GM13976 (cell line): ENCODE data around the gene NKD1.

Source experiments
- DNase-seq: peaks from one replicate; pipeline ENCODE4 v3.0.0; 2012; ENCODE audit warnings: low spot score
- in situ Hi-C: fragments of 300-500 bp; cut with MboI; formaldehyde crosslinking; loops from one replicate; pipeline ENCODE4 v1.12.0; 2022; ENCODE audit warnings: low sequenced_read_pairs, mixed read lengths, inconsistent platforms; ENCODE audit not compliant: unreplicated experiment
- TF ChIP-seq, protein P1 (sequence below): IDR thresholded peaks from 2 replicates; pipeline ENCODE4 v1.5.1; 2012; ENCODE audit warnings: borderline replicate concordance, mild to moderate bottlenecking; ENCODE audit not compliant: insufficient read depth; ENCODE audit errors: extremely low read depth, missing control alignments, control extremely low read depth

The NKD1 gene

DNA sequence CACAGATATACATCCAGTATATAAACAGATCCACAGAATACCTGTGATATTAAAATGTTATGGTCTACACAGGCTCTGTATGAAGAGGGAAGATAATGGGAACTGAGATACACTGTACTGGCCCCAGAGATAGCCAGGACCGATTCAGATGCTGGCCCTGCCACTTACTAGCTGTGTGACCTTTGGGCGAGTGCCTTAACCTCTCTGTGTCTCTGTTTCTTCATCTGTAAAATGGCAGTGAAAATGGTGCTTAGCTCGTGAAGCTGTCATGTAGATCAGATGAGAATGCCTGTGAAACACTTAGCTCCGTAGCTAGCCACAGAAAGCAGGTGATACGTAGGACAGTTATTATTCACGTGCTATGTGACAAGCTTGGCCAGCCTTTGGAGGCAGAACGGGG, 22.2 kb downstream of the NKD1 start:
- DNase-seq: no peak
- TF ChIP-seq, protein P1, sequence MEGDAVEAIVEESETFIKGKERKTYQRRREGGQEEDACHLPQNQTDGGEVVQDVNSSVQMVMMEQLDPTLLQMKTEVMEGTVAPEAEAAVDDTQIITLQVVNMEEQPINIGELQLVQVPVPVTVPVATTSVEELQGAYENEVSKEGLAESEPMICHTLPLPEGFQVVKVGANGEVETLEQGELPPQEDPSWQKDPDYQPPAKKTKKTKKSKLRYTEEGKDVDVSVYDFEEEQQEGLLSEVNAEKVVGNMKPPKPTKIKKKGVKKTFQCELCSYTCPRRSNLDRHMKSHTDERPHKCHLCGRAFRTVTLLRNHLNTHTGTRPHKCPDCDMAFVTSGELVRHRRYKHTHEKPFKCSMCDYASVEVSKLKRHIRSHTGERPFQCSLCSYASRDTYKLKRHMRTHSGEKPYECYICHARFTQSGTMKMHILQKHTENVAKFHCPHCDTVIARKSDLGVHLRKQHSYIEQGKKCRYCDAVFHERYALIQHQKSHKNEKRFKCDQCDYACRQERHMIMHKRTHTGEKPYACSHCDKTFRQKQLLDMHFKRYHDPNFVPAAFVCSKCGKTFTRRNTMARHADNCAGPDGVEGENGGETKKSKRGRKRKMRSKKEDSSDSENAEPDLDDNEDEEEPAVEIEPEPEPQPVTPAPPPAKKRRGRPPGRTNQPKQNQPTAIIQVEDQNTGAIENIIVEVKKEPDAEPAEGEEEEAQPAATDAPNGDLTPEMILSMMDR: no peak
- in situ Hi-C loops: no loop called here

DNA sequence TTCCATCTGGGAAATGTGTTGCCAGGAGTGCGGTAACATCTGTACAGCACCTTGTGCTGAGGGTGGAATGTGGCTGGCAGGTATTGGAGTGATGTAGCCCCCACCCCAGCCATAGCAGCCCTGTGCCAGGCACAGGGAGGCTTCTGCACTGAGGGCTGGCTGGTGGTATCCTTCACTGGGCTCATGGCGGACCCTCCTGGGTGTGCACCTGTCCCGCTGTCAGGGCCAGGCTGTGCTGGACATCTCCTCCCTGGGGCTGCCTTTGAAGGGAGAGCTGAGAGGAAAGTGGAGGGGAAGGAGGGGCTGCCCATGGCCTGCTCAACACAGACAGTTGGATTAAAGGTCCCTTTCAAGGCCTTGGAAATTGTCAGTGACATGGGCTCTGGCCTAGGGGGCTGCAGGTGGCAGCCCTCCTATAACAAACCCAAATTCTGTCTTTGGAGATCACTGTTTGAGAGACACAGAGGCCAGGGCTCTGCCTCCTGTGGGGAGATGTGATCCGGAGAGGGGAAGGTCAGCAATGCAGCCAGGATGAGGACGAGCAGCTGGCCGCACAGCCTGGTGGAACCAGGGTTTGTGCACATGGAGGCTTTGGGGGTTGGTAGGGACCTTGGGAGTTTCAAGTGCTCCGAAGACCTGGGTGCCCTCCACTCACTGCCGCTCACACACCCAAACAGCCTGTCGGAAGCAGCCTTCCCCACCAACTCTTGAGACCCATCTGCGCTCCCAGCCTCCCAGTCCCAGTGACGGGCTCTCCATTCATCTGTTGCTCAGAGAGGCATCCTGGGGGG, 22.8 kb downstream of the NKD1 start:
- in situ Hi-C loops: no loop called here
- TF ChIP-seq, protein P1: no peak
- no peak for DNase-seq

DNA sequence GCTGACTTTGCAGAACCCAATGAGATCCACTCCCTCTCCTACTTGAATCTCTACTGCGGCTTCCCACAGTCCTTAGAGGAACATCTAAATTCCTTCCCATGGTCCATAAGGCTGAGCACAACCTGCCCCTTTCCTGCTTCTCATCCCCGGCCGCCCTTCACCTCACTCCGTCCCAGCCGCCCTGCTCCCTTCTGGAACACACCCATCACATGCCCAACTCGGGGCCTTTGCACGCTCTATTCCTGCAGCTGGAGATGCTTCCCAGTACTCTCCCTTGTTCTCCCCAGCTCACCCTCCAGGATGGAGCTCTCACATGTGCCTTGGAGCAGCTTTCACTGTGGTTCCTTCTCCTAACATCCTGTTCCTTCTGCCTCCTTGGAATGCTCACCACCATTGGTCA, 23.6 kb downstream of the NKD1 start:
- in situ Hi-C loops: no loop called here
- TF ChIP-seq, protein P1: no peak
- no peak for DNase-seq

DNA sequence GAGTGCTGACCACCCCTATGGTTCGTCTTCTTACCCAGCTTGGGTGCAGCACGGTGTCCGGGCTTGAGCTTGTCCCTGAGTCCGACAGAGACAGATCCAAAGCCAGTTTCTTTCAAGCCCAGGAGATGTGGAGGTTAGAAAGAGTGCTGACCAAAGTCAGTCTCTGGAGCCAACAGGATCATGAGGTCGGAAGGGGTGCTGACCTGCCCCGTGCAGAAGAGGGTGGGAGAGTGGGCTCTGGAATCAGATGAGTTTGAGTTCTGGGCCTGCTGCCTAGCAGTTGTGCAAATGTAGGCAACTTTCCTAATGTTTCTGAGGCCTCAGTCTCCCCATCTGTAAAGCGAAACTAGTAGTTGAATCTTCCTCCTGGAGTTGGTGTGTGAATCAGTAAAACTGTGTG, 24.5 kb downstream of the NKD1 start:
- DNase-seq: no peak
- in situ Hi-C loops: no loop called here
- TF ChIP-seq, protein P1: no peak

DNA sequence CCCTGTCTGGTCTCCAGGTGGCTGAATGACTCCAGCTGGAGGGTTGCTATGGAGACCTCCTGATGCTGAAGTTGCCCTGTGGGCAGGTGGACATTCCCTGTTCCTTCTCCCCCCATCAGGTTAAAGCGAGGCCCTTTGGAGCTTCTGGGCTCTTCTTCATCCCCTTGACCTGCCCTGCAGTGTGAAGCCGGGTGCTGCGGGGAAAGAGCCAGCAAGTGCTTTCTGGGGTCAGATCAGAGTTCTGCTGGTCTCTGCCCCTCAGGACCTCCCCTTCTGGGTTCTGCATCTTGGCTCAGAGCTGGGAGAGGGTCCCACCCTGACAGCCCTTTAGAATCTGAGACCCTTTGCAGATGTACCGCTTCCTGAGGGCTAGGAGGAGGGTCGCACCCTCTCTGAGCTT, 25.1 kb downstream of the NKD1 start:
- in situ Hi-C loops: no loop called here
- no peak for DNase-seq
- TF ChIP-seq, protein P1: no peak

DNA sequence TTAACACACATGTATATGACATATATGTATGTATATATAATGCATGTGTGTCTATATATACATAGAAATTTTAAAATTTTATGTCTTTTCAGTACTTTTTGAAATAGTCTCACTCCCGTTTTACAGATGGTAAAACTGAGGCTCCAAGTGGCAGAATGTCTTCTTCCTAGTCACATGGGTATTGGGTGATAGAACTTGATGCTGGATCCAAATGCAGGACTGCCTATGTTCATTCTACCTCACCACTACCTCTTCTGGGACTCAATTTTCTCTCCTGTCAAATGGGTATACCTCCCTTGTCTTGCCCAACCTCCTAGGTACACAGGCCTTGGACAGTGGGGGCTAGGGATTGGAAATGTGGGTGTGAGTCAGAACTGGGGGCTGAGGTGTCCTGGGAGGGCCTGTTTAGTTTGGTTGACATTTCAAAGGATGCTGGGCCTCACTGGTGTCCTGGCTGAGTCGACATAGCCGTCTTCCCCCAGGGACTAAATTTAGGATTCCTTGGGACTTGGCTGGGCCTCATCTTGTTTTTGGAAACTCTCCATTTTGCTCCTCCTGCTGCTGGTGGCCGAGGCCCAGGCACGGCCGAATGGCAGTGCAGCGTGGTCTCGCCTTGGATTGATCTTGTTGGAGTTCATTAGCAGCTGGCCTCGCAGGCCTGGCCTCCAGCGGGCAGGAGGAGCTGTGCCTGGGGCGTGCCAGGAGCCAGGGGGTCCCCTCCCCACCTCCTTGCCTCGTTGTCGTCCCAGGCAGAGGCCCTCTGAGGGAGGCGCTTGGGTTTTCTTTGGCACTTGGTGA, 25.9 kb downstream of the NKD1 start:
- DNase-seq: no peak
- TF ChIP-seq, protein P1: no peak
- in situ Hi-C loops: no loop called here
